ENCODE results near the gene GYS2.

- TF ChIP-seq CTCF (IDR thresholded peaks at IDR 0.05) (no peak), EP300 (IDR thresholded peaks at IDR 0.05) (no peak), POLR2A (IDR thresholded peaks at IDR 0.05) (no peak)
Measured at GRCh38 chr12:21642707-21643389, 38.2 kb upstream of the GYS2 start.
